GM18511 (cell line): Measurements from ENCODE around the gene RNF213.

Source experiments
- ATAC-seq: cut with Tn5 transposase; IDR thresholded peaks from one replicate; pipeline ENCODE4 v1.9.1; 2021; ENCODE audit warnings: mild to moderate bottlenecking, moderate library complexity; ENCODE audit not compliant: unreplicated experiment

Gene RNF213

GRCh38 chr17:80363518-80364090 lies 103.0 kb downstream of the RNF213 start:
- no peak for ATAC-seq

GRCh38 chr17:80364091-80364691 lies 103.5 kb downstream of the RNF213 start:
- no peak for ATAC-seq

GRCh38 chr17:80365001-80365965 lies 104.6 kb downstream of the RNF213 start:
- no peak for ATAC-seq

- ATAC-seq = no peak
Observed at GRCh38 chr17:80365983-80366382, 105.3 kb downstream of the RNF213 start.

GRCh38 chr17:80367503-80367902 lies 106.9 kb downstream of the RNF213 start:
- ATAC-seq = no peak

GRCh38 chr17:80371196-80371595 lies 110.5 kb downstream of the RNF213 start:
- no peak for ATAC-seq

- ATAC-seq = no peak
Observed at GRCh38 chr17:80372456-80372855, 111.8 kb downstream of the RNF213 start.

- no peak for ATAC-seq
Observed at GRCh38 chr17:80372922-80373570, 112.4 kb downstream of the RNF213 start.

GRCh38 chr17:80374039-80374731 lies 113.5 kb downstream of the RNF213 start:
- no peak for ATAC-seq

- ATAC-seq = no peak
Observed at GRCh38 chr17:80374732-80375585, 114.3 kb downstream of the RNF213 start.

- ATAC-seq = no peak
Observed at GRCh38 chr17:80376531-80376930, 115.9 kb downstream of the RNF213 start.

GRCh38 chr17:80377798-80378197 lies 117.1 kb downstream of the RNF213 start:
- no peak for ATAC-seq

- ATAC-seq = no peak
Observed at GRCh38 chr17:80379348-80379747, 118.7 kb downstream of the RNF213 start.

- no peak for ATAC-seq
Observed at GRCh38 chr17:80380068-80380467, 119.4 kb downstream of the RNF213 start.

GRCh38 chr17:80380555-80381002 lies 119.9 kb downstream of the RNF213 start:
- no peak for ATAC-seq

GRCh38 chr17:80381416-80381923 lies 120.8 kb downstream of the RNF213 start:
- no peak for ATAC-seq

GRCh38 chr17:80382446-80382845 lies 121.8 kb downstream of the RNF213 start:
- ATAC-seq = no peak

GRCh38 chr17:80382956-80383355 lies 122.3 kb downstream of the RNF213 start:
- no peak for ATAC-seq
